HG02884 (cell line): ENCODE data around the gene ACADS.
A peak's percentile ranks its signal among the peaks of the same experiment; 100 is the strongest.

Experiments
- ATAC-seq: cut with Tn5 transposase; IDR thresholded peaks from one replicate; pipeline ENCODE4 v1.9.1; 2021; ENCODE audit warnings: mild to moderate bottlenecking, moderate library complexity; ENCODE audit not compliant: unreplicated experiment

ACADS gene

DNA sequence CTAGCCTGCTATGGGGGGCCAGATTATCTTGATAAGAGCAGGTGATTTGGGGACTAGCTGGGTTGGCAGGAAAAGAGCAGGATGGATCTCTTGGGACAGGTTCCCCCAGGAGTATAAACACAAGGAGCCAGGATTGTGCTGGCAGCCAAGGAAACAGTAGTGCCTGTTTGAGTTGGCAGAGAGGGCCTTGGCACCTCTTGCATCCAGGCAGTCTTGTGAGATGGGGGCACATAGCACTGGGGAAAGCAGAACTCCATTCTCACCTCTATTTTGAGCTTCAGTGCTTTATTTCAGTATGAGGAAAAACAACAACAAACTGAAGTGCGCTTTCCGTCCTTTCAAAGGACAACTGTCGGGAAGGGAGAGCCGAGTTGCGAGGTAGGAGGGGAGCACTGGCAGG is 24.7 kb upstream of the ACADS start:
- no peak for ATAC-seq

DNA sequence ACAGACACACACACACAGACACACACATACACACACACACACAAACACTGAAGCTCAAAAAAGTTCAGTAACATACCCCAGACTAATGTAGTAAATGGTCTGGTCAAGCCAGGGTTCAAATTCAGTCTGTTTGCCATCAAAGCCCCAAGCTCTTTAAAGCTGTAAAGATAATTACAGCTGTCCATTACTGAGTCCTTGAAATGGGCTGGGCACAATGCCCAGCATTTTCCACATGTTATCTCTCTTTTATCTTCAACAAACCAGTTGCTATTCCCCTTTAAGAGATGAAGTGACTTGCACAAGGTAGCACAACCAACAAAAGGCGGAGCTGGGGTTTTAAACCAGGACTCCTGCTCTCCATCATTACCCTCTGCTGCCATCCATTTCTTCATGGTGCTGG is 23.0 kb upstream of the ACADS start:
- no peak for ATAC-seq

DNA sequence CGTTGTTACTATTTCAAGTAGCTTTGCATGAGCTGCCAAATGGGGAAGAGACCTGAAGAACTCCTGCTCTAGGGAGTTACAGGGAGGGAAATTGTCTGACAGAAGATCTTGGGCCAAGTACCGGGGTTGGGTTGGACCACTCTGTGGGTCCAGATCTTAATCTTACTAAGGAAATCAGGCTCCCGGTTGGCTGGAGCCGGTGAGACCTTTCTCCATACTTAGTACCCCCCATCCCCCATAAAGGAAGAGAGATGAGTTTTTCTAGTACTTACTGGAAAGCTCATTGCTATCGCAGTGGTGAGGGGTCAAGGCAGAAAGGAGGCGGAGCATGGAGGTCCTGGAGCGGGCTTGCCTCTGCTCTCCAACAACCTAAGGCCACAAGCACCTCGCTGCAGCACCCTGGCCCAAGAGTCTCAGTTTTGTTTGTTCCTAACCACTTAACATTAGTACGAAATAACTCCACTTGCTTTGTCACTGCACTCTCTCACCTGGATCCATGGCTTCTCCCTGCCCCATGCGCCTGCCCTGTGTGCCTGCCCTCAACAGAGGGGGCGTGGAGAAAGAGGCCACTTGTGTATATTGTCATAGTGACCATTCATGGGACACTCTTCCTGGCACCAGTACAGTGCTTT is 22.2 kb upstream of the ACADS start:
- ATAC-seq = no peak

DNA sequence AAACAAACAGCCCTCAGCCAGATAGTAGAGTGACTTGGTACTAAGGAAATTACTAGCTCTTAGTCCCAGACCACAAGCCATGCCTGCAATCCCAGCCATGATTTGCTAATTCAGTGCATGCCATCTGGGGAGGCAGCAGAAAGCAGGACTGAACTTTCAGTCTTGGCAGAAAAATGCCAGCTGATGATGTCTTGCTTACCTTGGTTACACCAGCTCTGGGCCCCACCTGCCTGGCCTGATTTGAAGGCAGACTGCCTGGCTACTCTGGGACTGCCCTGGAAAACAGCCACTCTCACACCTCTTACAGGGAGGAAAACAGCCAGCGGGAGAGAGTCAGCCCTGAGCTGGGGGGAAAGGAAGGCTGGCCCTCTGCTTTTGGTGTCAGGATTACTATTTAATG is 20.0 kb upstream of the ACADS start:
- no peak for ATAC-seq

DNA sequence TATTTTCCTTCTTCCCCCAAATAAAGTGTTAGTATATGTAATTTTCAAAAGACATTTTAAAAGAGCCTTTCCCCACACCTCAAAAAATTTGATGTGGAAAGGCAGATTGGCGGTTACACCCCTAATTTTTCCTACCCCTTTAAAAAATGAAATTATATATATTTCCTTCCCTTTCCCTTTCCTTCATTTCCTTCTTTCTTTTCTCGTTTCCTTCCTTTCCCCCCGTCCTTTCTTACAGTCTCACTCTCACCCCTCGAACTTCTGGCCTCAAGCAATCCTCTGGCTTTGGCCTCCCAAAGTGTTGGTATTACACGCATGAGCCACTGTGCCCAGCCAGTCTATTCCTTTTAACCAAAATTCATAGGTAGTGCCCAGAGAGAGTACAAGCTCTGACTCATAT is 19.6 kb upstream of the ACADS start:
- ATAC-seq = no peak

DNA sequence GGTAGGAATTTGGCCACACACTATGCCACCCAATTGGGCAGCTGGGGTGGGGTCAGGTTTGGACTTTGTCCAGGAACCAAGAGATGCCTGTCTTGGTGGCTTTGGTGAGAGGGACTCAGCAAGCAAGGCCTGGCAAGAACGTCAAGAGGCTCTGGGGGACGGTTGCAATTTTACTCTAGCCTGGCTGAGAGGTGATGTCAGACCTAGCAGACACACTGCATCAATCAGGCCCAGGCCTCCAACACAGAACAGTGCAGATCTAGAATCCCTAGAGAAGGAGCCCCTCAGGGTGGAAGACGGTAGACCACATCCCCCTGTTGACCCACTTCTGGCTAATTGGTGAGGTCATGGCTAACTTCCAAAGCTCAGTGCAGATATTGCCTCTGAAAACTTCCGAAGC is 17.0 kb upstream of the ACADS start:
- ATAC-seq = no peak

DNA sequence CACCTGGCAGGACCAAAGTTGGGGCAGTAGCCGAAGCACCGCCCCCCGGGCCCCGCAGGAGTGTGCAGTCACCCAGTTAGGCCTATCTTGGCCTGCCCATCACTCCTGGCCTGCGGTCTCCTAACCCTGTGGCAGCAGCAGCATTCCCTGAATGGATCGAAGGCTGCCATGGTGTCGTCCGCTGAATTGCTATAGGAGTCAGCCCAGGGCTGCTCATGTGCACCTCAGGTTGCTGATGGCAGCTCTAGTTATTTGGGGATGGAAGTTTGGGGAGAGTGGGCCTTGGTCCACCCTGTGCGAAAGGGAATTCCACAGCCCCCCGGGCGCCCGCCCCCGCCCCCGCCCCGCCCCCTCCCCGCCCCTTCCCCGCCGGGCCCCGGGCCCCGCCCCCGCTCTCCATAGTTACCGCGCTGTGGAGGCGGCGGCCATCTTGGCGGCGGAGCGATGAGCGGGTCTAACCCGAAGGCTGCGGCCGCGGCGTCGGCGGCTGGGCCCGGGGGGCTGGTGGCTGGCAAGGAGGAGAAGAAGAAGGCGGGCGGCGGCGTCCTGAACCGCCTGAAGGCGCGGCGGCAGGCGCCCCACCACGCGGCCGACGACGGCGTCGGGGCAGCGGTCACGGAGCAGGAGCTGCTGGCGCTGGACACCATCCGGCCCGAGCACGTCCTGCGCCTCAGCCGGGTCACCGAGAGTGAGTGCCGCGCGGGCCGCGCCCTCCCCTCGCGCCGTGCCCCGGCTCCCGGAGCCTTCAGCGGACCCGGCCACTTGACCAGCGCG is 15.4 kb upstream of the ACADS start, which contains the start of gene UNC119B:
Gene UNC119B (plus strand): TSS at position 428 of the 774 bp plus-strand sequence. CDS start 17 bp downstream, at position 445.
- peak; percentile 66 for ATAC-seq

DNA sequence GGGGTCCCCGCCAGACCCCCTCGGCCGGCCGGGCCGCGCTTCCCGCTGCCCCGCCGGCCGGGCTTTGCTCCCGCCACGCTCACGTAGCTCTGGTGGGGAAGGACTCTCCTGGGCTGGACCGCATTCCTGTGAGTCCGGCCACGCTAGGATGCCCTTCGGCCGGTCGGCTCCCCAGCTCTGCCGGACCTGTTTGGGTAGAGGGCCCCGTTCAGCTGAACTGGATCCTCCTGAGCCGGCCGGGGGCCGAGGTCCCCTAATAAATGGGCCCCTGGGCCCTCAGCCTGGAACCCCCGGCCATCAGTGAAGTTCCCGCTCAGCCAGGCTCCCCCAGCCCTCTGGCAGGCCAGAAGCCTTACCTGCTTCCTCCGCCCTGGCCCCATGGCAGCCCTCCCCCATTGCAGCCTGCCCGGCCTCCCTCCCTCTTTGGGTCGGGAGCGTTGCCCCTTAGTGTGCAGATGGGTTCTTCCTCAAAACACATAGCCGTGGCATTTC is 14.8 kb upstream of the ACADS start:
- peak; percentile 32 for ATAC-seq

DNA sequence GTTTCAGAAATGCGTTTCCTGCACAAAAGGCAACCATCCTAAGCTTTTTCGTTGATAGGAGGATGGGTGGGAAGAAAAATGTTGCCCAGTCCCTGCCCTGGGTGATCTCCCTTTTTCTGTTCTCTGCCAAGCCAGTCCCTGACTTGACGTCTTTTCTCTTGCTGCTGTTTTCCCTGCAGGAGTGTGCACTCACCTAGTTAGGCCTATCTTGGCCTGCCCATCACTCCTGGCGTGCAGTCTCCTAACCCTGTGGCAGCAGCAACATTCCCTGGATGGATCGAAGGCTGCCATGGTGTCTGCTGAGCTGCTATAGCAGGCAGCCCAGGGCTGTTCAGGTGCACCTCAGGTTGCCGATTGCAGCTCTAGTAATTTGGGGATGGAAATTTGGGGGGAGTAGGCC is 14.2 kb upstream of the ACADS start:
- ATAC-seq = no peak

DNA sequence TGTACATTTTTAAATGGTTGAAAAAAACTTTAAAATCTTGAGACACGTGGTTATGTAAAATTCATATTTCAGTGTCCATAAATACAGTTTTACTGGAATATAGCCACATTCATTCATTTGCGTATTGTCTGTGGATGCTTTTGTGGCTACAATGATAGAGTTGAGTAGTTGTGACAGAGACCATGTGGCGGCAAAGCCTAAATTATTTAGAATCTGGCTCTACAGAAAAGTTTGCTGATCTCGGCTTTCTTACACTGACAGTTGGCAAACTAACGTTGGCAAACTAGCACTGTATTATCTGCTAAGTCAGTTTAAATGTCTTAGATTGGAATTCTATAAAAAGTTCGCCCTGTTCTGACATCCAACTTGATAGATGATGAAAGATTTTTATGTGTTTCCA is 13.0 kb upstream of the ACADS start:
- ATAC-seq = no peak

DNA sequence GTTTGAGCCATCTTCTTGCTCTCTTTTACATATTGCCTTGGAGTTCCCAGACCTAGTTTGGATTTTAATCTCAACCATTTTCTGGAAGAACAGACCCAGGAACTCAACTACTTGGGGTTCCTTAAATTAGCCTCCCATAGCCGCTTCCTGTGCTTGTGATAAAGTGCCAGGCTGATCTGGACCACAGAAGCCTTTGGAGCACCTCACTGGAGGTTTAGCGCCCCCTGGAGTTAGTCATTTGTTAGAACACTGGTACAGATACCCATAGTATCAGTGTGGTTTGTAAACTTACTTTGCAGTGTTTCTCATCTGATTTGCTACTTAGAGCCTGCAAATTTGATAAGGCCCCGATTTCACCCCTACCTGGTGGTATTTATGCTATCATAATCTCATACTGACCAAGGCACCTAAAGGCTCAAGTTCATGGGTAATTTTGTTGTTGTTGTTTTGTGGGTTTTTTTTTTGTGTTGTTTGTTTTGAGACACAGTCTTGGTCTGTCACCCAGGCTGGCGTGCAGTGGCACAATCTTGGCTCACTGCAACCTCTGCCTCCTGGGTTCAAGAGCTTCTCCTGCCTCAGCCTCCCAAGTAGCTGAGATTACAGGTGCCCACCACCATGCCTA is 11.7 kb upstream of the ACADS start:
- ATAC-seq = no peak

DNA sequence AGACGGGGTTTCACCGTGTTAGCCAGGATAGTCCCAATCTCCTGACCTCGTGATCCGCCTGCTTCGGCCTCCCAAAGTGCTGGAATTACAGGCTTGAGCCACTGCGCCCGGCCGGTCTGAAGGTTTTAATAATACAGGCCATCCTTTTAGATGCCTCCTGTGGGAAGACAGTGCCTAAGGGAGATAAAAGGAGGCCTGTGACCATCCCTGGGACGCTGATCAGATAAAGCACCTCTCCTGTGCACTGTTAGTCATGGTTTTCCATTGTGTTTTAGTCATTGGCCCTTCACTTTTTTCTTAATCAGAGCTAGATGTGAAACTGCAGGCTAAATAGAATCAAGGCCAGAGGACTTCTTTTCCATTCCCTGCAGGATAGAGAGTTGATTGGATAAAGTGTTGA is 7.6 kb upstream of the ACADS start:
- ATAC-seq = no peak

DNA sequence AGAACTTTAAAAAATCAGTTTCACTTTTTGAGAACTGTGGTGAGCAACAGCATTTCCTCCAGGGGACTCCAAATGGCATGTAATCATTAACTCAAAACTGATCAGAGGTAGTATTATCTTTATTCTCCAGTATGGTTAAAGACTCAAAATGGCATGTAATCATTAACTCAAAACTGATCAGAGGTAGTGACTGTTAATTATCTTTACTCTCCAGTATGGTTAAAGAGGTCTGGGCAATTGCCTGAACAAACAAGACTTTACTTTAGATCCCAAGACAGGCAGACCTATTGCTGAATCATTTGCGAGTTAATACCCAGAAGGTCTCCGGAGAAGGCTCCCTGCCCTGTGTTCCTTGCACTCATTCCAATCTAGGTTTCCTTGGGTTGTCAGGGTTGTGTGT is 6.6 kb upstream of the ACADS start:
- no peak for ATAC-seq

DNA sequence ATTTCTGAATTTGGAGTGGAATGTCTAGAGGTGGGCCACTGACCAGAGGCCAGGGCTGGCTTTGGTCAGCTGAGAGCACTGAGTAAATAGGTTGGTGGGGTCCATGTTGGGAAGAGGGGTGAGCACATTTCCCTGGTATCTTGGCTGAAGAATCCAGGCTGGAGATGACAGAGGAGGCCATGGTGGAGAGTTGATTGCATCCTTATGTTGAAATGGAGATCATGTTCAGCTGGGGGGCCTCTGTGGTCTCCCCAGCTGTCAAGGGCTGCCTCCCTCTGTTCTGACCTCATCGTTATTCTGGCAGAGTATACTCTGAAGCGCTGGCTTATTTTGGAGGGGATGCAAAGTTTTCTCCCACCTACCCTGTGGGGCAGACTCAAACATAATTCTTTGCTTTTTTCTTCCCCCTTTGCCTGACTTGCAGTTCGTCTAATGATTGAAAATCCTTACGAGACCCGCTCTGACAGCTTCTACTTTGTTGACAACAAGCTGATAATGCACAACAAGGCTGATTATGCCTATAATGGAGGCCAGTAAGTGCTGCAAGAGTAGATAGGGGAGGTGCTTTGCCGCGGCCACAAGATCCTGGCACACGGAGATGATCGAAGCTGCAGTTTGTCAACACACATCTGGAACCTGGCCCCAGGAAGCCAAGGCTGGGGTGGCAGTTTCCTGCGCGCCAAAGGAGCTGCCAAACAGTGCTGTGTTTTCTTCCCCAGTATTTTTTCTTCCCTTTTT is 6.0 kb upstream of the ACADS start:
- no peak for ATAC-seq

DNA sequence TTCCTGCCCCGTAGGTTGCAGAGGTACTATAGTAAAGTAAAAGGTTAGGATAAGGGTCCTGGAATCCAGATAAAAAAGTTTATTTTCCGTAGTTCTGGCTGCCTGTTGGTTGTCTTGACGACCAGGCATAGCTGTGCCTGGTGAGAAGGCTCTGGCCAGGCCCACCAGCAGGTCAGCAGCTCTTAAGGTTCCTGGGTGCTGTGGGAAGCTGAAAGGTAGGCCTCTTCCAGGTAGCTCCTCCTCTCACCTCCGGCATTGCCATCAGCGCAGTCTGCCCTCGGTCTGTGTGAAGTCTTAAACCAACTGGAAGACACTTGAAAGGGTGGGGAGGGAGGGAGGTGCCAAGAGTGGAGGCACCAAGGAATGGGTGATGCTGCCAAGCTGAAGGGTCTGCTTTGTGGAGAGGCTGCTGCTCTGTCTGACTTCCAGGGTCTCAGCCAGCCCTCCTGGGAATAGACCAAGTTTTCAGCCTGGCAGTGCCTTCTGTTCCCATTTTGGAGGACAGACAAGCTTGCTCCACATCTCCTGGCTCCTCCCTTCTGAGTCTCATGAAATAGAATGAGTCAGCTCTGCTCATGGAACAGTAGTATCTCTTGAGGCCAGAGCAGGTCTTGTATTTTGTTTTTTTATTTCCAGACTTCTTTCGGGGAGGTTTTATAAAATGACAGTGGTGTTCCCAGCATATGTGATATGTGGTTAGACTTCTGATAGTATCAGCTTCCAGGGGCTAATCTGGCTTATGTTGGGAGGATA is 5.2 kb upstream of the ACADS start:
- no peak for ATAC-seq

DNA sequence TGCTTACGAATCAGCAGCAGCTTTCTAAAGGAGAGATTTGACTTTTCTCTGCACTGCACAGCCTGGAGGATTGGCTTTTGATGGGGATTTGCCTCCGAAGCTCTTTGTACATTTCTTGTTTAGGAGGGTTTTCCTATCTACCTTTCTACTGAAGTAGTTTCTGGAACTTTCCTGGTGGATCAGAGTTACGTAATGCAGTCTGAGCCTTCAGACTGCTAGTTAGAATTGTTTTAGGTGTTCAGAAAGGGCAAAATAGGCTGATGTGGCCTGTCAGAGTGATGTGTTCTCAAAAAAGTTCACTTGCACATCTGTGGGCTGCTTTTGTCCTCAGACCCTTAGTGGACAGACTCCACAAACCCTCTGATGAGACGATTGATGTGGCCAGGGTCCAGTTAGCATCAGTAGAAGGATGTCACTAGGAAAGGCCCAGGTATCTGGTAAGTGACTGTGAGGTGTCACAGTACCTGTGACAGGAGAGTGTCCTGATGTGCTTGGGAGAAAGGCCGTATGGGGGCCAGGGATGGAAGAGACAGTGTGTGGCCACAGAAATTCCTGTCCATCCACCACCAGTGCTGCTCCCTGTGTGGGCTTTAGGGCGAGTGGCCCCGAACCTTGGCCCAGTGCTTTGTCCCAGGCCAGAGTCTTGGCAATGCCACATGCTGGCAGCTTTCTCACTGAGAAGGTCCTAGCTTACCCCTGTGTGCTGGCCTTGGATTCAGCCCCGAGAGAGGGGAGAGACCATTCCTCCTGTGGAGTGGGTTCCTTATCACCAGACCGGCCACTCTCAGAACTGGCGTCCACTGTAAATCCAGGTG is 4.4 kb upstream of the ACADS start:
- no peak for ATAC-seq

DNA sequence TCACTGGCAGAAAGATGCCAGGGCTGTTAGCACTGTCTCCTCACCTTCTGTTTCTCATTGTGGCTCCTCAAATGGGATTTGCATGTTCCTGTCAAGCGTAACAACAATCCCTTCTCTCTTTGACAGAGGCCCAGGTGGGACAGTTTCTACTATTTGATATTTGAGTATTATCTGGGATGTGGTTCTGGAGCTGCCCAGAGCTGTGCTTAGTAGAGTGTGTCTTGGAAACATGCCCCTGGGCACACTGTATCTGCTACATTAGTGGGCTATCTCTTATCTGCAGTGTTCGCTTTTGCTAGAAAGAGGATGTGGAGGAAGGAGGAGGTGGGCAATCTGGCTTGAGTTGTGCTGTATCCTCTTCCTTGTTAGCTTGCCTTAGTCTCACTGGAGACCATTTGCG is 3.8 kb upstream of the ACADS start:
- no peak for ATAC-seq

DNA sequence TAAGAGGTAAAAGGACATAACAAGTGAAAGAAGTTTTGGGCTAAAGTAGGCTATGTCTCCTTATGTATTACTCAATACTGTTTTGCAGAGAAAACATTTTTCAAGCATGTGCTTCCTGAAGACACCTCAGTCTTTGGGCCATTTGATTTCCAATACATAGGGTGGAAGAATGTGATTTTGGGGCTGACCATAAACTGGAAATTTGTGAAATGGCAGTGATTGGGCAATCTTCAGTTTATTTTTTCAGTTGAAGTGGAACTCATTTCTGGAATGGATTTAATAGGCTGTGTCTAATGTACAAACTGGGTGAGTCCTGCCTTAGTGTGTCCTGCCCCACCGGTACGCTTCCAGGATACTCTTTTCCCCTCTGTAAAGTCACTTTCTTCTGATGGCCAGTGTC is 2.8 kb upstream of the ACADS start:
- ATAC-seq = no peak

DNA sequence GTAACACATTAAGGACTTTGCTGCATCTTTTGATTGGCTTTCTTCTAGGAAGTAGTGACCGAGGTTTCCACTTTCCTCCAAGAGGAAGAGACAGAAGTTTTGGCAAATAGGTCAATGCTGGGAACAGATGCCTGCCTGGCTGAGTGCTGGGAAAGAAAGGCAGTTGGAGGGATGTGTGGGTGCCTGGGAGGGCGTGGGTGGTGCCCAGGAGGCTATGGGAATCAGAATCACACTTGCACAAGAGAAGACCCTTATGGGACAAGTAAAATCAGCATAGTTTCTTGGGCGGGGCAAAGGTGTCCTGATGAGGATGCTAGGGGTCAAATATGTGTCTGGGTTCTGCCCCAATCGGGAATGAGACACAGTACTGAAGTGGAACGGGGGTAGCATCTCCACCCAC is 906 bp upstream of the ACADS start:
- ATAC-seq = no peak

DNA sequence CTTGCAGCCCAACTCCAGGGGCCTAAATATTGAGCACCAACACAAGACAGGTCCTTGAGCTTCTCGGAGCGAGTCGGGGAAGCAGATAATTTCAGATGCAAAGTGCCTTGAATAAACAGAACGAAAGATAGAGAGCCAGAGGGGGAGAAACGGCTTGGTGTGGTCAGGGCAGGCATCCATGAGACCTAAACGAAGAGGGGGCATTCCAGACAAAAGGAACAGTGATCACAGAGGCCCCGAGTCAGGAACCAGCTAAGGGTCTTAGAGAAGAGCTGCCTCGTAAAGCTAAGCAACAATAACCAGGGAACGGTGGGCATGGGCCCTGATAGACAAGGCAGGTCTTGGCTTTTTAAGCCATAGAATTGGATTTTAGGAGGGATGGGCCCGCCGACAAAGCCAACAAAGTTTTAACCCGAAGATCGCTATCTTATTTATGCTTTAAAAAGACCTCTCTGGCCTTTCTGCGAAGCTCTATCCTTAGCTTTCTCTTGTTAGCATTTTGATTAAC is 421 bp upstream of the ACADS start:
- ATAC-seq = no peak
